Measurements from ENCODE around the gene ENDOV.

The ENDOV gene

GRCh38 chr17:80457236-80457856 lies 42.4 kb downstream of the ENDOV start:
- H3K9me2 ChIP-seq (replicated peaks; ENCODE audit: low read depth, low read length) = no peaks in the 10 kb centered on the region
- H3K79me2 ChIP-seq (ENCODE audit: insufficient read depth, low read length) = peaks cover 16% of the 10 kb centered on the region
- H4K20me1 ChIP-seq (ENCODE audit: insufficient read depth, low read length, poor library complexity, severe bottlenecking) = no peaks in the 10 kb centered on the region
- H3K9ac ChIP-seq (ENCODE audit: low read depth, low read length, poor library complexity, severe bottlenecking) = peak overlapping the region; percentile 100
- no peaks in the 10 kb centered on the region for H3K36me3 ChIP-seq (ENCODE audit: insufficient read depth, low read length)
- peak overlapping the region; percentile 59 for H3K4me3 ChIP-seq (ENCODE audit: low read length, poor library complexity, severe bottlenecking)
- peaks cover 54% of the 10 kb centered on the region for H3K4me1 ChIP-seq (ENCODE audit: insufficient read depth, low read length, poor library complexity, severe bottlenecking)
- H2AFZ ChIP-seq (ENCODE audit: low read length) = no peak overlapping the region
- no peaks in the 10 kb centered on the region for H3F3A ChIP-seq (ENCODE audit: low read depth)
- TF ChIP-seq CTCF (conservative IDR thresholded peaks at IDR 0.05; ENCODE audit: low read length) (no peak), EZH2phosphoT487 (IDR thresholded peaks at IDR 0.05; ENCODE audit: borderline replicate concordance) (no peak)
- no peaks in the 10 kb centered on the region for H3K9me3 ChIP-seq (ENCODE audit: insufficient read depth, low read depth, low read length)
- peak overlapping the region; percentile 92 for H3K4me2 ChIP-seq (ENCODE audit: low read depth, low read length, poor library complexity, severe bottlenecking)
- H3K27me3 ChIP-seq (ENCODE audit: insufficient read depth, low read length, poor library complexity, severe bottlenecking) = no peaks in the 10 kb centered on the region

- Histone ChIP-seq H3K79me2 (ENCODE audit: insufficient read depth, low read length) (peaks cover 16% of the 10 kb centered on the region), H3K27me3 (ENCODE audit: insufficient read depth, low read length, poor library complexity, severe bottlenecking) (no peaks in the 10 kb centered on the region), H3K36me3 (ENCODE audit: insufficient read depth, low read length) (no peaks in the 10 kb centered on the region)
These were observed 43.0 kb downstream of the ENDOV start for GRCh38 chr17:80458016-80458415.

GRCh38 chr17:80459234-80459633 lies 44.3 kb downstream of the ENDOV start:
- H3K4me1 ChIP-seq (ENCODE audit: insufficient read depth, low read length, poor library complexity, severe bottlenecking) = peaks cover 40% of the 10 kb centered on the region
- H2AFZ ChIP-seq (ENCODE audit: low read length) = no peak overlapping the region
- no peaks in the 10 kb centered on the region for H3K27me3 ChIP-seq (ENCODE audit: insufficient read depth, low read length, poor library complexity, severe bottlenecking)
- H3K4me2 ChIP-seq (ENCODE audit: low read depth, low read length, poor library complexity, severe bottlenecking) = no peak overlapping the region
- H3K9me3 ChIP-seq (ENCODE audit: insufficient read depth, low read depth, low read length) = no peaks in the 10 kb centered on the region
- H3K36me3 ChIP-seq (ENCODE audit: insufficient read depth, low read length) = no peaks in the 10 kb centered on the region
- peak overlapping the region; percentile 100 for H3K9ac ChIP-seq (ENCODE audit: low read depth, low read length, poor library complexity, severe bottlenecking)
- no peak overlapping the region for H3K4me3 ChIP-seq (ENCODE audit: low read length, poor library complexity, severe bottlenecking)
- no peaks in the 10 kb centered on the region for H3F3A ChIP-seq (ENCODE audit: low read depth)
- no peaks in the 10 kb centered on the region for H4K20me1 ChIP-seq (ENCODE audit: insufficient read depth, low read length, poor library complexity, severe bottlenecking)
- TF ChIP-seq EZH2phosphoT487 (IDR thresholded peaks at IDR 0.05; ENCODE audit: borderline replicate concordance) (no peak), CTCF (conservative IDR thresholded peaks at IDR 0.05; ENCODE audit: low read length) (no peak)
- H3K79me2 ChIP-seq (ENCODE audit: insufficient read depth, low read length) = peaks cover 6% of the 10 kb centered on the region
- no peaks in the 10 kb centered on the region for H3K9me2 ChIP-seq (replicated peaks; ENCODE audit: low read depth, low read length)

More at GRCh38 chr17:80458016-80458415, 43.0 kb downstream of the ENDOV start:
- Histone ChIP-seq H3F3A (ENCODE audit: low read depth) (no peaks in the 10 kb centered on the region), H3K4me2 (ENCODE audit: low read depth, low read length, poor library complexity, severe bottlenecking) (peak overlapping the region; percentile 92), H4K20me1 (ENCODE audit: insufficient read depth, low read length, poor library complexity, severe bottlenecking) (no peaks in the 10 kb centered on the region), H3K9me3 (ENCODE audit: insufficient read depth, low read depth, low read length) (no peaks in the 10 kb centered on the region), H3K9ac (ENCODE audit: low read depth, low read length, poor library complexity, severe bottlenecking) (peak overlapping the region; percentile 100), H3K4me3 (ENCODE audit: low read length, poor library complexity, severe bottlenecking) (peak overlapping the region; percentile 59), H2AFZ (ENCODE audit: low read length) (no peak overlapping the region), H3K4me1 (ENCODE audit: insufficient read depth, low read length, poor library complexity, severe bottlenecking) (peaks cover 52% of the 10 kb centered on the region), H3K9me2 (replicated peaks; ENCODE audit: low read depth, low read length) (no peaks in the 10 kb centered on the region)
- TF ChIP-seq CTCF (conservative IDR thresholded peaks at IDR 0.05; ENCODE audit: low read length) = no peak
- no peak for TF ChIP-seq EZH2phosphoT487 (IDR thresholded peaks at IDR 0.05; ENCODE audit: borderline replicate concordance)

Measured in Loucy (cell line).